NCI-H2107 treated with DMSO at 0.1 percent for 48 hours (cell line): ENCODE measurements around the gene MESP1.

Experiments
- DNase-seq: peaks from one replicate; lab custom pipeline; 2025; ENCODE audit not compliant: unreplicated experiment; lab: John Stamatoyannopoulos, UW

Gene MESP1

GRCh38 chr15:89725064-89725463 lies 26.0 kb downstream of the MESP1 start:
- no peak for DNase-seq

DNA sequence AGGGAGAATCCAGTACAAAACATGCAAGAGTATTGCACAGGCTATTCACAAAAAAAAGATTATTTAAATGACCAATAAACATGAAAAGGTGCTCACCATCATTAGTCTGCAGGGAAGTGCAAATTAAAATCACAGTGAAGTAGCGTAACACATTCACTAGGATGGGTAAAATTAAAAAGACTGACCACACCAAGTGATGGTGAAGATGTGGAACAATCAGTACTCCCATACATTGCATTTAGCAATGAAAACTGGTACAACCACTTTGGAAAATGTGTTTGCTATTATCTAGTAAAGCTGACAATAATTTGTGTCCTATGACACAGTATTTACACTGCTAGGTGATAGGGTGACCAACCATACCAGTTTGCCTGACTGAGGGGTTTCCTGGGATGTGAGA lies 26.4 kb downstream of the MESP1 start:
- DNase-seq: no peak

DNA sequence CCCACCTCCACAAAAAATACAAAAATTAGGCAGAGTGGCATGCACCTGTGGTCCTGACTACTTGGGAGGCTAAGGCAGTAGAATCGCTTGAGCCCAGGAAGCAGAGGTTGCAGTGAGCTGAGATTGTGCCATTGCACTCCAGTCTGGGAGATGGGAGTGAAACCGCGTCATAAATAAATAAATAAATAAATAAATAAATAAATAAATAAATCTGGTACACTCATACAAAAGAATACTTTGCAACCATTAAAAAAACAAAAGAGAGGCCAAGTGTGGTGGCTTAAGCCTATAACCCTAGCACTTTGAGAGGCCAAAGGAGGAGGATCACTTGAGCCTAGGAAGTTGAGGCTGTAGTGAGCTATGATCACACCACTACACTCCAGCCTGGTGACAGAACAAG lies 28.0 kb downstream of the MESP1 start:
- DNase-seq: no peak

- DNase-seq: no peak
Observed at GRCh38 chr15:89714775-89715174, 36.3 kb downstream of the MESP1 start.

GRCh38 chr15:89707577-89707976 lies 43.5 kb downstream of the MESP1 start:
- DNase-seq: no peak

- no peak for DNase-seq
Observed at GRCh38 chr15:89704411-89704810, 46.6 kb downstream of the MESP1 start.
